HG02798 (cell line): Measurements from ENCODE around the gene SYNPR.
"Not testable (repeated sequence)": the region's sequence is repeated elsewhere in the genome, so short reads cannot be mapped to it uniquely, and the experiment has no call there.

ENCODE experiments used
- ATAC-seq: cut with Tn5 transposase; IDR thresholded peaks from one replicate; pipeline ENCODE4 v1.9.1; 2021; ENCODE audit warnings: mild to moderate bottlenecking; ENCODE audit not compliant: unreplicated experiment, poor library complexity

Gene SYNPR

DNA sequence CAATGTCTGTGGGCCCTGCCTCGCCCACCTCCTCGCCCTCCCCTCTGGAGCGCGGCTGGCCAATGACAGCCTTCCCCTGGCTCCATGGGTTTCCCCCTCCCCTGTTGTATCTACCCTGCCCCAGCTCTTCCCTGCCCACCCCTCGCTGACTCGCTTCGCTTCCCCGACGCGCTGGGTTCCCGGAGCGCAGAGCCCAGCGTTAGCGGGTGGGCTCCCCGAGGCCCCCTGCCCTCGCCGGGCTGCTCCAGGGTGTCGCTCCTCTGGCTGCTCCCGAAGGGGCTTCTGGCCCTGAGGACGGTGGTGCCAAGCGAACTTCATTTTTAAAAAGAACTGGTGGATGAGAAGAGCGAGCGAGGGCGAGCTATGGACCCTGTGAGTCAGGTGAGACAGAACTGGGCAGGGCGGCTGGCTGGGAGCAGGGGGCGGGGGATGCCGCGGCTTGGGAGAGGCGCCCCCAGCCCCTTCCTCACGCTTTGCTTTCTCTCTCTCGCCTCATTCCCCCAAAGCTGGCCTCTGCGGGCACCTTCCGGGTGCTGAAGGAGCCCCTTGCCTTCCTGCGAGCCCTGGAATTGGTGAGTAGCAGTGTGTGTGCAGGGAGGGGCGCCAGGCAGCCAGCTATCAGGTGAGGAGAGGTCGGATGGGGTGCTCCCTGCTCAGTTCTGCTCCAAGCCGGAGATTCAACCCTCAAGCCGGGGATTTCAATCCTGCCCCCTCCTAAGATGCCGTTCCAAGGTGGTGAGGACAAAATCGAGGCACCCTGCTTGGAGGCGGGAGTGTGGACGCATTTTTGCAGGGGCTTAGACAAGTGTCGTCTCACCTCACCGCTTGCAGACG, at the start of gene SYNPR:
Gene SYNPR, plus strand, starts transcription at position 138 of the 834 bp plus-strand sequence.
- ATAC-seq = no peak

DNA sequence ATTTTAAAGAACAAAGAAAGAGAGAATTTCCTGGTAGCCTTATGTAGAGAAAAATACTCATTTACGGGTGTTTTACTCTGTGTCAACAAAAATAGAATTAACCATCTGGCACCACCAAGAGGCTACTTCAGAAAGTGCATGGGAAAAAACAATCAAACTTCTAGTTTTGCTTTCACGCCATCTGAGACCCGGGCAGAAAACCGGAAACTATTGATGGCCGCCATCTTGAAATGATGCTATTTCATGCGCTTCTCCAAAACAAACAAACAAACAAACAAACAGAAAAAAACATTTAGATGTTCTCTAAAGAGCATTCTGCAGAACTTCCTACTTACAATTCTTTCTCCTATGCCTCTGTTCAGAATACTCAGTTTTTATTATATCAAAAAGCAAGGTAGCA, 49.4 kb upstream of the SYNPR start:
- ATAC-seq = peak; percentile 83

DNA sequence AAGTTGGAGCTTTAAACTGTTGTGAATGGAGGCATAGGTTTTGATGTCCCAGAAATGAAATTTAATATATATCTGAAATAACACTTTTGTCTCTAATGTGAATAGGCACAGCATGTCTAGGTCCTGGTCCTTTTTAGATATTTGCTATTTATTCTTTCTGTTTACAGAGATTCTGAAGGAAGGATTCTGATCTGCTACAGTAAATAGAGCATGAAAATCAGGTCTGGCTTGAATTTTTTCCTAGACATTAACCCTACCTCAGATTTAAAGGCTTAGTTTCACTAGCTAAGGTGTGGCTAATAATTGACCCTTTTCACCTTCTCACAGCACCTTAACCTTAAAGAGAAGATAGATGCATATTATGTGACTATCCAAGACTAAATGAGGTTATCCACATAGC, 48.0 kb upstream of the SYNPR start:
- no peak for ATAC-seq

DNA sequence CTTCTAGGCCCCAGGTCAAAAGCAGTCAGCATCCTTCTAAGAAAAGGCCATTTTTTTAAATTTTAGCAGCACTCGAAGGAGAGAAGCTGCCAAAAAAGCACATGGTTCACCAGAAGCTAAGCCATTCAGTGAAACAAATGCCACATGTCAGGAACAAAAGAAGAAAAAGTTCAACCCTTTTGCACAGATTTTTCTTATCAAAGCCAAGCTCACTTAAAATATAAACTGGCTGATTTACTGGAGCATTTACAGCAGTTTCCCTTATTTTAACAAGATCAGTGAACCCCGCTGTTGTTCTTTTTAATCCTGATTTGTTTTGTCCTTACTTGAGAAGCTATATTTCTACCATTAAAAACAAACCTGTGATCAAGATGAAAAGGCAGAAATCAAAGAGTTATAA, 46.5 kb upstream of the SYNPR start:
- no peak for ATAC-seq

DNA sequence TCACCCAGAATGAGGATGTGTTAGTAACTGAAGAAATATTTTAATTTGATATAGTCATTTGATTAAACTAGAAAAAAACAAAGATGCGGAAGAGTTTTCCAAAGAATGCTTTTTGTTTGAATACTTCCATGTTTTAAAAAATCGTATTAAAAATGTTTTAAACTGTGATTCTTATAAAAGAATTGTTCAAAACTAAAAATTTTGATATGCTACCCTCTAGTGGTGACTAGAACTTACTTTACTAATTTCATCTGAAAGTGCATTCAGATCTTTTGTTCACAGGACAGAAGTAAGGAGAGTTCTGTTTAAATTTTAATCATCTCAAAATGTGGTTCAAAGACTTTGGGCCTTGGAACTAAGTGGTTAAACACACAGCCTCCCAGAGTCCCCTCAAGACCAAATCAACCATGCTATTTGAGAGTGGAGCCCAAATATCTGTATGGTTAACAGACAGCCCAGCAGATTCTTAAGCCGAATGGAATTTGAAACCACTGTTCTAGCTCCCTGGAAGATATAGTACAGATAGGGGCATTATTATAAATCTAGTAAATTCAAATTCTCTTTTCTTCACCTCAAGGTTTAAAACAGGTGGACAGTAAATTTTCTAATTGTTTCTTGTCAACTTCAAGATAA, 45.2 kb upstream of the SYNPR start:
- no peak for ATAC-seq

DNA sequence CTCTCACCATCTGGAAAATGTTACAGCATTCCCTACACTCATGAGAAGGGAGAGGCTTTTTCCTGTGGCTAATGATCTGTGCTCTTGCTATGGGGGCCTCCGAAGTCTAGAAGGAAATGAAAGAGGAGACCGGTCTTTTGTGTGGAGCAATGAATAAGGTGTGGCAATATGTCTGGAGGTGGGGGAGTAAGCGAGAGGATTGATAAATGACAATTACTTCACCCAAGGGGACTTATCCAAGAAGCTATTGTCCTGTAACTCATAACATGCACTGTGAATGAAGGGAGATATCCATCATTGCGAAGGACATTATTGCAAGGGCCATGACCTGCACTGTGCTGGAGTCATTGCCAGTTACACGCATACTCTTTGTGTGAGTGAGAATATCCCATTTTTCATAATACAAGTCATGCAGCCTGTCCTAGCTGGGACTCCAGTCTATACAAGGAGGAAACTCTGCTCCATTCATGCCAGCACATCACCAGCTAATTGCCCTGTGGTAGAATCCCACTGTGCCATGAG, 37.7 kb upstream of the SYNPR start:
- no peak for ATAC-seq

DNA sequence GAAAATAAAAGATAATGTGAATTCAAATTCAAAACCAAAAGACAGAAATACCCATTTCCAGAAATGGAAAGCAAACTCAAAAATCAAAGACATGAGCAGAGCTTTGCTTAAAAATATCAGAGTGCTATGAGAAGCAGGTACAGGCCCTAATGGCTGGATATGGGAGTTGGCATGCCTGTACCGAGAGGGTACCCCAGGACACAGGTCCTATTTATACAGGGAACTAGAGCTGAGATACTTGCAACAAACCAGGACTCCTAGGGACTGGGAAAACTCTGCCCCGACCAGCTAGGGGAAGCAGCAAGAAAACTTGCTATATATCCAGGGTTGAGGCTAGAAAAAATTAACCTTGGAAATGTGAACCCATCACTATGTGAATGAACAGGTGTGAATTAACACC, 36.0 kb upstream of the SYNPR start:
- ATAC-seq = no peak

DNA sequence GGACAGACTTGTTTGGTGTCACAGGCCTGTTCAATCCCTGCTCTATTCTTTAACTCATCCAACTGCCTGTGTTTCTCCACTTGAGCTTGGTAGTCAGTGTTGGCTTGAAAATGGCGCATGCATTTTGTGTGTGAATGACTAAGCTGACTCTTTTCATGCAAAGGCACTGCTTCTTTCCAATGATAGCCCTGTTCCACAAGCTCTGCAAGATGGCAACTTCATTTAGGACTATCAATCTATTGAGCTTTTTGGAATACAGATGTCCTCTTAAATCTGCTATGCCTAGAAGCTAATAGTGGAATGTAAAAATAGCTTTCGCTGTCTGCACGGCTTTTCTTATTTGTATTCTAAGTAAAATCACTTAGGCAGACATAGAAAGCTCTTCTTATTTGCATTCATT, 33.6 kb upstream of the SYNPR start:
- no peak for ATAC-seq

DNA sequence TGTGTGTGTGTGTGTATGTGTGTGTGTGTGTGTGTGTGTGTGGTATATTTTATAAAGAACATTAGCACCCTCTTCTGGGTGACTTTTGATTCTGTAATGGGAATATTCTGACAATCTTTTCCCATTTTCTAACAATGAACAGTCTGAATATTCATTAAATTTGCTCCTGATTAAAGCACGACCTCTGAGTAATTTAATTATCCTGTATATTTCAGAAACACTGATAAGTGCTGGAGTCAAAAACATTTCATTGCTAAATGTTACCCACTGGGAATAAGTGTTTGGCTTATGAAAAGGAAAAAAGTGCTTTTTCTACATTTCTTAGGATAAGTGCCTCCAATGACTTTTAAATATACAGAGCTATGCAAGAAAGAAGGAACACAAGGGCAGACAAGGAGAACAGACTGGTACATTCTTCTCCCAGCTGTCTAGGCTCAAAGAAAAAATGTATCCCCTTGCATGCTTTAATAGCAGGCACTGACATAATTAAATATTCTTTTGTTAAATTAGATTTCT, 32.3 kb upstream of the SYNPR start:
- no peak for ATAC-seq

DNA sequence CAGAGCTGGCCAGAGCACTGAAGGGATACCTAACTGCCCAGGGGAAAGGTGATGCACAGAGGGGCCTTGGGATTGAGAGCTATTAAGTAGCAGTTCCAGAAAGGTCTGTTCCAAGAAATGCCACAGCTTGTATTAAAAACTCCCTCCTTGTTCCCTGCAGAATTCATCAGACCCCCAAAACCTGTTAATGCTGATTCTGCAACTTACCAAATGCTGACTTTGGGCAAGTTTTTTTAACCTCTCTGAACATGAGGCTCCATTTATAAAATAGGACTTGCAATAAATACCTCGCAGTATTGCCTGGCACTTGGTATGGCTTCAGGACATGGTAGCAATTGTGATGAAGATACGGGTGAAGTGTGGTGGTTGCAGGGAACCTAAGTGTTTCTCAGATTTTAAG, 30.1 kb upstream of the SYNPR start:
- ATAC-seq = no peak

DNA sequence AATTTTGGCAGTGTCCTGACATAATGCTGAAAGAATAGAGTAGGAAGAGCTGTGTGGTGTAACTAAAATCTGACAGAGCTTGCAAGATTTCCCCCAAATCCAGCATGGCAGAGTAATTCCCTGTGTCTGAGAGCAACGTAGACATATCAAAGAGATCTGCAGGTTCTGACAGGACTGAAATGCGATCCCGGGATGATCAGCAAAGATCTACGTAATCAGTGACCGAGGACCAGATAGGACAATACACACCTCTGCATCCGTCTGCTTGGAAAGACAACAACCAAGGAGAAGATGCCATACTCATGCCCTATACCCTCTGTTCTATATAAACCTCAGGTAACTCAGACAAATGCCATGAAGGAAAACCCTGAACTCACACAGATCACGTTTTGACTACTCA, 26.6 kb upstream of the SYNPR start:
- no peak for ATAC-seq

DNA sequence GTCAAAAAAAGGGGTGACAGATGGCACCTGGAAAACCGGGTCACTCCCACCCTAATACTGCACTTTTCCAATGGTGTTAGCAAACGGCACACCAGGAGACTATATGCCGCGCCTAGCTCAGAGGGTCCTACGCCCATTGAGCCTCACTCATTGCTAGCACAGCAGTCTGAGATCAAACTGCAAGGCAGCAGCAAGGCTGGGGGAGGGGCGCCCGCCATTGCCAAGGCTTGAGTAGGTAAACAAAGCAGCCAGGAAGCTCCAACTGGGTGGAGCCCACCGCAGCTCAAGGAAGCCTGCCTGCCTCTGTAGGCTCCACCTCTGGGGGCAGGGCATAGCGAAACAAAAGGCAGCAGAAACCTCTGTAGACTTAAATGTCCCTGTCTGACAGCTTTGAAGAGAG, 22.3 kb upstream of the SYNPR start:
- not testable (repeated sequence) for ATAC-seq

DNA sequence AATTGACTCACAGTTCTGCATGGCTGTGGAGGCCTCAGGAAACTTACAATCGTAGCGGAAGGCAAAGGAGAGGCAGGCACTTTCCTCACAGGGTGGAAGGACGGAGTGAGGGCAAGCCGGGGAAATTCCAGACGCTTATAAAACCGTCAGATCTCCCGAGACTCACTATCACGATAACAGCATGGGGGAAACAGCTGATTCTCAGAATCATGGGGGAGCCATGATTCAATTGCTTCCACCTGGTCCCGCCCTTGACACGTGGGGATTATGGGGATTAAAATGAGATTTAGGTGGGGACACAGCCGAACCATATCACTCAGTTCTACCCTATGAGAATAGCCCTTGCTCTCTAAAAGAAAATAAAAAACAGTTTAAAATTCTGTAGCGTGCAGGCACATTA, 13.4 kb upstream of the SYNPR start:
- ATAC-seq = no peak

DNA sequence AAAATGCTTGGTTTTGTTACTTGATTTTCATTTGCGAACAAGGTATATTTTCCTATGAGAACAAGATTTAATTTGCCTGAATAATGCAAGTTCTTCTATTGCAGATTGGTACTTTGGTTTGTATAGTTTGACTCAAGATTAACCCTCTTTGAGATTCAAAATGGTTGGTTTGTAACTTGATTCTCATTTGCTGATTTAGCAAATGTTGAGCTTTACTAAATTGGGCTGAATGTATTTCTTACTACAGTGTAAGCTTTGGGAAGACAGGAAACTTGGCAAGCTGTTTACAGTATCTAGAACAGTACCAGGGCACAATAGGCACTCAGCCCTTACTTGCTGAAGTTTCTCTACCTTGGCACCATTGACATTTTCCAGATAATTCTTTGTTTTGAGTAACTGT, 3.7 kb upstream of the SYNPR start:
- ATAC-seq = no peak

DNA sequence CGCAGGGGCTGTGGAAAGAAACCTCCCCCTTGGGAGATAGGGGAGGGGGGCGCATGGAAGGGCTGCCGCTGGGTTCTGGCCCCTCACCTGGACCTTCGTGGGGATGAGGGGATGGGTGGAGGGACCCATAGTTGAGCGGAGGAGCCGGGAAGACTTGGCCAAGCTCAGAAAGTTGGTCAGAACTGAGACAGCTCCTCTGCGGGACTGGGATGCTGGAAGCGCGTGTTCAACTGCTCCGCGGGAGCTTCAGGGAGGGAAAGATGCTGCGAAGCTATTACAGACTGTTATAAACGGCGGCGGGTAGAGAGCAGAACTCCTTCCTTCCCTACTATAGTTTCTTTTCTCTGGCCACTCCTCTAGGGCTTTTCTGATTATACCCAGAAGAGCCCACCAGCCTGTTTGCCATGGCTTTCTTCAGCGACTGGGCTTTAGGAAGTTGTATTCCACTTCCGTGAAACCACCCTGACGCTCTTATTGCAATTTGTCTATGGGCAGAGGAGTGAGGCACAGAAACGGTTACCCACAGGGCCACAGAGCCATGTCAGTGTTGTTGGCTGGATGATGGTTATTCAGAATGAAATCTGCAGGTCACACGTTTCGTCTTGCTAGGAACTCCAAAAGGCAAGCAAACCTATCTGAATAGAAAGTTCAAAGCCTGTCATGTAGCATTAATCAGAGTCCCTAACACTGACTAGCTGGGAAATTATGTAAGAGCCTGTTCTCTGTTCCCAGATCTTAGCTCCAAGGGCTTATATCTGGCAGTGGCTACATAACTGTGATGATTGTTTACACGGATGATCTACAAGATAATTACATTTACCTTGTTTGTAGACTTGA, 1.1 kb downstream of the SYNPR start:
- no peak for ATAC-seq

DNA sequence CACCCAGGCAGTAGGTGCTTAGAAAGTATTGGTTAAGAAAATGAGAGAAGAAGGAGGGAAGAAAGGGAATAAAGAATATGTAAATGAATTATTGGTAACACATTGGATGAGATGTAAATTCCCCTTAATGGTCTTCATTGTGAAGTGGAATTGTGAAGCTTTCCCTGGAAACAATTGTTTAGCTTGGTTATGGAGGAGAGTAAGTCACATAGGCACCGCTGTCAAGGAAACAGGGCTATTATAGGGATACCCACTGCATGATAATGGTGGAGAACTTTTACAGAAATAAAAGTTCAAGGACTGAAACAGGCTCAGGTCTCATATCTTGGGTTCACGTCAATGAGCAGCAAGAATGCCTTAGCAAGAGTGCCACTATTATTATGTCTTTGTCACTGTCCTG, 9.5 kb downstream of the SYNPR start:
- no peak for ATAC-seq

DNA sequence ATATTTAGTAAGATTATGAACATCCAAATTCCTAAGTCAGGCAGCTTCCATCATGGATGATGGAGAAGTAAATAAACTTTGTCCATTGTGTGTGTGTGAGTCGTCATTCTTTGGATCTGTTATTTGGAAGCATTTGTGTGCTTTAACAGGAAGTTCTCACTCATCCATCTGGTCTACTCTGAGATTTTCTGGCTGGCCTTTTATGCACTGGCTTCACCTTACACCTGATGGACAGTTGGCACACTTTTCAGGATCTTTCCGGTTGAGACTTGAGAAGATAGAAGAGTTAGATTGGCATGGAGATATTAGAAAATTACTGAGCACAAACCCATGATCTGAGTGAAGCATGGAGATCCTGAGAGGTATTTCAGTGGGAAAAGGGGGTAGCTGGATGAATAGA, 12.6 kb downstream of the SYNPR start:
- ATAC-seq = no peak

DNA sequence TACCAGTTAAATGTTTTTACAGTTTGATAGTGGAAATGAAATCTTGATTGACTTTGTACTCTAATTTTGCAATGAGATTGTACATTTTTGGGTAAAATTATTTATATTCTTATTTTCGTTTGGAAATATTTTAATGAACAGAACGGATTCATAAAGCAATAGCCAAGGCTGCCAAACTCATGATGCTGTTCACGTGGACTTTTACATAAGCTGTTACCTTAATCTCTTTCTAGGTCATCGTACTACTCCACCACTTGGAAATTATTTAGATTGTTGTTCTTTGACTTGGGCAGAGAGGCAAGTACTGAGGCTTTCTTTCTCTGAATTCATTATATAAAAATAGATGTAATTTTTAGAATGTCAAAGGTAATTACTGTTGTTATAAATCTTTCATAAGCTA, 16.2 kb downstream of the SYNPR start:
- ATAC-seq = no peak

DNA sequence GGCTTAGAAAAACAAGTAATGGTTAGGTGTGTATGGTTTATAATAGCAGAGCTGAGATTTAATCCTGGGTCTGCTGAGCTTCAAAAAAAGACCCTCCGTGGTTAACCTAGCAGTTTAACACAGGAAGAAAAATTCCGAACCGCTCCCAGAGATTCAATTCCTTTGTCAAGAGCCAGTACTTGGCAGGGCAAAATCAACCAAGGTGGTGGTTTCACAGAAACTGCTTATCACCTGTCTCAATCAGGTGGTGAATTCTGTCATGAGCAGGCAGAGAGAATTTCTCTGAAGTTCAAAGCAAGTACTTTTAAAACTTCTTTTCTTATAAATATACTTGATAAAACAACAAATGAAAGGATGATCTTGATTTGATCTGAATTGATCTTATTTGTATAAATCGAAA, 17.2 kb downstream of the SYNPR start:
- ATAC-seq = no peak

DNA sequence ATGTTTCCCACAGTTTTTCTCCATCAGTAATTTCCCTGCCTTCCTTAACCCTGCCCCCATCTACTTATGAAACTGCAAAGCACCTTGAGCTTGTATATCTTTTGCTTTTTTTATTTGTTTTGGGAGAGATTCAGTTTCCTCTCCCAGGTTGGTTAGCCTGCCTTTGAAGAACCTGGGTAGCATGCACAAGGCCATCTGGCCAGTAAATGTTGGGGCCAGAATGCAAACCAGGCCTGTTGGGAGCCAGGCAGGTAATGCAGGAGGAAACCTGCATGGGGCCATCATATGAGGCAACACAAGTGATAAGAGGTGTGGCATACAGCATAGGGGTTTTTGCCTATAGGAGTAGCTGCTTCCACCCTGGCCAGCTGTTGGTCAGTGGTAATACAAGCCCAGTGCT, 17.7 kb downstream of the SYNPR start:
- no peak for ATAC-seq

DNA sequence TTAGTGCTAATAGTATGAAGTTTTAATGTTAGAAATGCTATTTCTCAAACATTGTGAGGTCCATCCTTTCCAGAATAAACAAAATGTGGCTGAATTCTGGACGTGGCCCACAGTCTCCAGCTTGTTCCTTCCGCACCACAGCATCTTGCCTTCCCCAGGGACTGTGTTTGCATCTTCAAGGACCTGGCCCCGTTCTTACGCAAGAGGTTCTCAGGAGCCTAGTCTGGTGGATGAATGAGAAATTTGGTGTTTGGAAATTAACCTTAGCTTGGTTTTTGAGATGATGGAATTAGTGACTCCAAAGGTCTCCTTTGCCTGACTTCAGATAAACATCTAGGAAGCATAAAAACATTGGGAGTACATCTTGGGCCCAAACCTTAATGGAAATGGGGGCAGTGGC, 18.1 kb downstream of the SYNPR start:
- no peak for ATAC-seq
